Frontal cortex (tissue), 4 donors: ENCODE data around the gene TMEM131. TPM values are rescaled to one million over a fixed set of nuclear protein-coding genes. Genes with fewer than 3 reads are reported as not detected.
"Not testable (repeated sequence)": the region's sequence is repeated elsewhere in the genome, so short reads cannot be mapped to it uniquely, and the experiment has no call there.

ENCODE experiments used
- DNase-seq, 2 donors: peaks; one replicate each; pipeline ENCODE4 v3.0.0; 2012; ENCODE audit warnings: low spot score in 2 of 2
- FAIRE-seq: peaks from 2 replicates; lab custom pipeline; 2012; peaks lifted over from hg19 to GRCh38; lab: Jason Lieb, UNC
- total RNA-seq: library from RNA; depleted of rRNA; stranded (reverse); fragments of >200 nt; gene quantifications from one replicate; pipeline ENCODE4 v1.2.3, GENCODE V29; 2014
- donor health status: control.
- donor health status: control.
- donor health status: control.

Gene TMEM131
- total RNA-seq, 1 donor from 2014 or later = 30.2 TPM

DNA sequence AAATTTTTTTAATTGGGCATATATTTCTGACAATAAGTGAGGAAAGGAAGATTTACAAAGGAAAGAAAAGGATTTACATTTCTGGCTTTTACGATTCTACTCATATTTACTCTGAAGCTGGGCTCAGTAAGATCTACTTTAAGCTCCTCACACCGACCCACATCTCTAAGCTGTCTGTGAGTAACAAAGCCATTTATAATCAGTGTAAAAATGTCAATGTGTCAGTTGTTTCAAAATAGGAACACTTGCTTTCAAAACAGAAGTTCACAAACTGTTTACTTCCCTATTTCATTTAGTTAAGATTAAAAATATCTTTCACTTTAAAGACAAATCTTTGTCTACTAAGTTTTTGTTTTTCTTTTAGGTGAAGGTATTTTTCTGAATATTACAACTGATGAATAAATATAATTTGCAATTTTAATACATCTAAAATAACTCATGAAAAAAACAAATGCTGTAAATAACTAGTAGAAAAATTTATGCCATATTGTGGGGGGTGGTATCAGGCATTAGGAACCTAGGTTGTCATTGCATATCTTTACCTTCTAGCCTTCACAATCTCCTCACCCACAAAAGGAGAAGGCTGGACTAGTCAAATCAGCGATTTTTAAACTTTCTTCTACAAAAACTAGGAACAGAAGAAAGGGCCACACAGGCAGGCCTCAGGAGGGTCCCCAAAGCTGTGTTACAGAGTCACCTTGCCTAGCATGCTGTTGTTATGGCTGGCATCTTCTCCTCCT lies 64.5 kb downstream of the TMEM131 start:
- DNase-seq (peak in 1 of 2 donors; percentile 6), FAIRE-seq (no peak)

GRCh38 chr2:97928591-97928990 lies 67.2 kb downstream of the TMEM131 start:
- DNase-seq (no peak), FAIRE-seq (no peak)

DNA sequence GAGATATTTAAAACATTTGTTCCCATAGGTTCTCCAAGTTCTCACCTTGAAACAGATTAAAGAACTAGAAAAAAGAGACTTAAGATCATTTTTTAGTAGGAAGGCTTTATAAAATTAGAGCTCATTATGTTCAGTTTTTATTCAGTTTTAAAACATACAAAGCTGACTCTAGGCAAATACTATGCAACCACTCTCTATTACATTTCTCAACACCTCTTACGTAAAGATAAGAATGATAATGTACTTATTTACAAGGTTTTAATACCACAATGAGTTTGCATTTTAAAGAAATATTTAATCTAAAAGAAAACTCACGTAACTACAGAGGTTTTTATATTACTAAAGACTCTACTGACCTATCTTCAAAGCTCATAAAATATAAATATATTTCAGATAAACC lies 68.8 kb downstream of the TMEM131 start:
- FAIRE-seq = no peak

DNA sequence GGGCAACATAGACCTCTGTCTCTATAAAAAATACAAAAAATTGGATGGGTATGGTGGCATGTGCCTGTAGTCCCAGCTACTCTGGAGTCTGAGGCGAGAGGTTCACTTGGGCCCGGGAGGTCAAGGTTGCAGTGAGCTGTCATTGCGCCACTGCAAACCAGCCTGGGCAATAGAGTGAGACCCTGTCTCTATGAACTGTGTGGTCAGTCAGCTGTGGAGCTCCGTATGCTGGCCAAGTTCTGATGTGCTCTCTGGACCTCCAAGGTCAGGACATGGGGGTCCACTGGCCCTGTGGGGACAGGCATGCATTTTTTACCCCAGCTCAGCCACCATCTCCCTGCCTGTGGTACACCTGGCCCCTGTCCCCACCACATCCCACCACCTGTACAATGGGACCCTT lies 71.6 kb downstream of the TMEM131 start:
- no peak for DNase-seq
- no peak for FAIRE-seq

More for the DNA sequence above, 68.8 kb downstream of the TMEM131 start:
- no peak for DNase-seq

GRCh38 chr2:97919858-97920257 lies 75.9 kb downstream of the TMEM131 start:
- FAIRE-seq = no peak
- DNase-seq = no peak

GRCh38 chr2:97918818-97919217 lies 76.9 kb downstream of the TMEM131 start:
- no peak for FAIRE-seq

GRCh38 chr2:97917668-97918067 lies 78.1 kb downstream of the TMEM131 start:
- DNase-seq, FAIRE-seq: not testable (repeated sequence)

More at GRCh38 chr2:97918818-97919217, 76.9 kb downstream of the TMEM131 start:
- DNase-seq = no peak

- no peak for FAIRE-seq
These were observed 81.0 kb downstream of the TMEM131 start for GRCh38 chr2:97914691-97915213.

GRCh38 chr2:97913846-97914245 lies 81.9 kb downstream of the TMEM131 start:
- DNase-seq (no peak), FAIRE-seq (no peak)

More at GRCh38 chr2:97914691-97915213, 81.0 kb downstream of the TMEM131 start:
- no peak for DNase-seq

DNA sequence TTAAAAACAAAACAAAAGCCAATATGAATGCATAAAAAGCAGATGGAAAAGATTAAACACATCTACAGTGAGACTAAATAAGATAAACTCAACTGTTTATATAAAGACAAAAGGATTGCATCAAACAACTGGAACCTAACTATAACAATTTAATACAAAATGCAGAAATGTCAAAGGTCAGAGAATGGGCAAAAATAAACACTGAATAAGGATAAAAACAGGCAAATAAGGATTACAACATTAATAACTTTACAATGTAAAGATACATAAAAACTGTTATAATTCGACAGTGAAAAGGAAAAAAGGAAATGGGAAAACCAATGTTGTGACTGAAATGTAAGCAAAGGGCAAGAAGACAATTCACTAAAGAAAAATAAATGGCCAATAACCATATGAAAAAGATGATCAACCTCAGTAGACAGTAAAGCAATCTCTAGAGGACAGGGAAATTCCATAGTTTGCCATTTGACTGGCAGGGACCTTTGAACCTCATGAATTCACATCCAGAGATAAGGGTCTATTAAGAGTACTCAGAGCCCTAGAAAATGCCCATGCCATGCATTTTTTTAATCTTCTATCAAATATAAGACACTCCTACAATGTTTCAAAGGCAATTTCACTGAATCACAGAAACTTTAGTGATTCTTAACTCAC lies 83.7 kb downstream of the TMEM131 start:
- FAIRE-seq (no peak), DNase-seq (no peak)

DNA sequence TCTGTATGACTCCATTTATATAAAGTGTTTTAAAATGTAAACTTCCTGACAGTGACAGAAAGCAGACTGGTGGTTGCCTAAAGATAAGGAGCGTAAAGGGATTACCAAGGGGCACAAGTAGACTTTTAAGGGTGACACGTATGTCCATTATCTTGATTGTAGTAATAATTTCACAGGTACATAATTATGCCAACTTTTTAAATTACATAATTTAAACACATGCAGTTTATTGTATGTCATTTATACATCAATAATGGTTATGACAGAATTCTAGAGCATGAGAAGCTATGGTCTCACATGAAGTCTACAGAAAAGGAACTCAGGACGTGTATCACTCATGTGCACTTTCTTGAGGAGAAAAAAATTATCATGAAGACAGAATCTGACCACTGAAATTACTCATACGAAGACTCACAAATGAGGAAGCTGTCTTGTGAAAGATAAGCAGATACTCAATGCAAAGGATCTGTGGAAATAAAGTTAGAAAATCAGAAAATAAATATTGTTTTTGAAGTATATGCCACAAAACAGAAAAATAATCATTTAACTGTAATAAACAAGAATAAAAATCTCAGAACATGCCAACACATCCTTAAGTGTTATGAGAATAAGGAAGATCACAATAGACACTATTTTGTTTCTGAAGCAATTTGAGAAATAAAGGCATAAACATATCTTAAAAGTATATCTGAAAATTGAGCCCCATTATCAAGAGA lies 84.4 kb downstream of the TMEM131 start:
- FAIRE-seq (no peak), DNase-seq (no peak)

DNA sequence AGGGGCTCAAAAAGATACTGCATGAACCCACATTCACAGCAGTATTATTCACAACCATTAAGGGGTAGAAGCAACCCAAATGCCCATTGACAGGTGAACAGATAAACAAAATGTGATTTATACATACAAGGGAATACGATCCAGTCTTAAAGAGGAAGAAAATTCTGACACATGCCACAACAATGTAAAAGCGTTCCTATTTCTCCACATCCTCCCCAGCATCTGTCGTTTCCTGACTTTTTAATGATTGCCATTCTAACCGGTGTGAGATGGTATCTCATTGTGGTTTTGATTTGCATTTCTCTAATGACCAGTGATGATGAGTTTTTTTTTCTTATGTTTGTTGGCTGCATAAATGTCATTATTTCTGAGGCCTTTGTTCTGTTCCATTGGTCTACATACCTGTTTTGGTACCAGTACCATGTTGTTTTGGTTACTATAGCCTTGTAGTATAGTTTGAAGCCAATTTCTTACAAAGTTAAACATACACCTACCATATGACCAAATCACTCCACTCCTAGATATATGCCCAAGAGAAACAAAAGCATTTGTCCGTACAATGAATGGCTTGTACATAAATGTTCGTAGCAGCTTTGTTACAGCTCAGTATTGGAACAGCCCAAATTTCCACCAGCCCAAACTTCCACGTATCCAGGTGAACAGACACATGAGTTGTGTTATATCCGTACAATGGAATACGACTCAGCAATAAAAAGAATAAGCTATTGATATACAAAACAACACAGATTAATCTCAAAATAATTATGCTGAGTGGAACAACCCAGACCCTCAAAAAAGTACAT lies 85.1 kb downstream of the TMEM131 start:
- DNase-seq (no peak), FAIRE-seq (no peak)

- DNase-seq (no peak), FAIRE-seq (no peak)
These were observed 87.5 kb downstream of the TMEM131 start for GRCh38 chr2:97908208-97908676.

DNA sequence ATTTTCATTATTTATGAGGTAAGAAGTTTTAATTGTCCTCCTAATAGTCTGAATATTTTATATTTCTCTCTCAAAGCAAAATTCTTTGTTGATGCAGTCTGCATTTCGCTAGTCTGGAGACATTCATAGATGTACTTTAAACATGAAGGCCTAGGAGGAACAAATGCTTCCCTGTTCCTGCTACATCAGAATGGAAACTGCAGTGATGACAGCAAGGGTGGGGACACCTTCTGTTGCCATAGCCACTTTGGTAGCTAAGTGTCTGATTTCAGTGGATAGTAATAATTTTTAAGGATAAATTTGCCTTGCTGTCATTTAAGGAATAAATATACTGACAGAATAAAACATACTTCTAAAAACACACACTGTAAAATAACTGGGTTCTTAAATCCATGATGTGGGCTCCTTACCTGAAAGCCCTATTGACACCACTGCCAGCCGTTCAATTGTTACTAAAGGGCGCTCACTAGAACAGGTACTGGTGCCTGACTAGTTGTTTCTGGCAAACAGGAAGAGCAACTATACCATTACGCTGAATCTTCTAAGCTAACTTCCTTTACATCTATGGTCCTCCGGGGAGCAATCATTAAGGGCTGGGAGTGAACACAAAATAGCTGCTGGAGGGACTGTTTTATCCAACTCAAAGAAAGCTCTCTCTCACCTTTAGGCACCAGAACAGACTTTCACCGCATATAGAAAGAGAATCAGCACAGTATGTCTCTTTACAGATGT lies 88.2 kb downstream of the TMEM131 start:
- DNase-seq (no peak), FAIRE-seq (no peak)

DNA sequence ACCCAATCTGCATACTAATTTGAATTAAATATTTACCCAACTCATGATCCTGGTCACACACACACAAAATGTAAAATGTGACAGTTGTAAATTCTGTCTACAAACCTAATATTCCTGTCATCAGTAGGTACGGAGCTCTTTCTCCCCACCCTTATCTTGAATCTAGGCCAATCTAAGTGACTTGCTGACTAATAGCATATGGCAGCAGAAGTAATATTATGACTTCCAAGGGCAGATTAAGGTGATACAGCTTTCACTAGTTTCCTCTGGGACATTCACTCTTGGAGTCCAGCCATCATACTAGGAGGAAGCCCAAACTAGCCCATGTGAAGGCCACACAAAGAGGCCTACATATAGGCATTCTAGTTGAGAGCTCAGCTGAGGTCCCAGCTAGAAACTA lies 89.4 kb downstream of the TMEM131 start:
- DNase-seq (no peak), FAIRE-seq (no peak)

GRCh38 chr2:97905294-97905693 lies 90.5 kb downstream of the TMEM131 start:
- FAIRE-seq = no peak
- DNase-seq = no peak

GRCh38 chr2:97901862-97902261 lies 93.9 kb downstream of the TMEM131 start:
- FAIRE-seq (no peak), DNase-seq (no peak)

DNA sequence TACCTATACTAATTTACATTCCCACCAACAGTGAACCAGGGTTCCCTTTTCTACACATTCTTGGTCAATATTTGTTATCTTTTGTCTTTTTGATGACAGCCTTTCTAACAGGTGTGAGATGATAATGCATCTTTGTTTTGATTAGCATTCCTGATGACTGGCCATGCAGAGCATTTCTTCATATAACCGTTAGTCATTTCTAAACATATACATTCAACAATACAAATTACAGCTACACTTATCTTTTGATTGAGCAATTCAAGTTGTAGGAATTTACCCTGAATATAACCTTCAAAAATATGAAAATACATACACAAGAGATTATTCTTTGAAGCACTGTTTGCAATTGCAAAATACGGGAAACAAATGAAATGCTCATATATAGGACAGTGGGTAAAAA lies 94.9 kb downstream of the TMEM131 start:
- no peak for FAIRE-seq

DNA sequence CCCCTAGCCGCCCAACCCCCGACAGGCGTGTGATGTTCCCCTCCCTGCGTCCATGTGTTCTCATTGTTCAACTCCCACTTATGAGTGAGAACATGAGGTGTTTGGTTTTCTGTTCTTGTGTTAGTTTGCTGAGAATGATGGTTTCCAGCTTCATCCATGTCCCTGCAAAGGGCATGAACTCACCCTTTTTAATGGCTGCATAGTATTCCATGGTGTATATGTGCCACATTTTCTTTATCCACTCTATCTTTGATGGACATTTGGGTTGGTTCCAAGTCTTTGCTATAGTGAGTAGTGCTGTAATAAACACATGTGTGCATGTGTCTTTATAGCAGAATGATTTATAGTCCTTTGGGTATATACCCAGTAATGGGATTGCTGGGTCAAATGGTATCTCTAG lies 102.7 kb downstream of the TMEM131 start:
- not testable (repeated sequence) for FAIRE-seq, DNase-seq

More for the DNA sequence above, 94.9 kb downstream of the TMEM131 start:
- DNase-seq = no peak
